Neural progenitor cell (in vitro differentiated cells): Measurements from ENCODE around the gene DBI. TPM values are rescaled to one million over a fixed set of nuclear protein-coding genes. Genes with fewer than 3 reads are reported as not detected.

Experiments used
- DNase-seq: peaks from one replicate; pipeline ENCODE4 v3.0.0-alpha.2; 2016; ENCODE audit warnings: low spot score
- H2AFZ ChIP-seq: fragments of 200-600 bp; sonication (generic); replicated peaks from 2 replicates; pipeline ENCODE4 v1.6.1; 2016; ENCODE audit warnings: antibody characterized with exemption
- H3F3A ChIP-seq: fragments of 200-600 bp; sonication (generic); 2 replicates; pipeline ENCODE4 v1.6.1; 2016; ENCODE audit warnings: antibody characterized with exemption, low read depth
- H3K27ac ChIP-seq: fragments of 200-600 bp; sonication (generic); 2 replicates; pipeline ENCODE4 v1.5.1; 2016; ENCODE audit warnings: mild to moderate bottlenecking
- H3K27me3 ChIP-seq: fragments of 200-600 bp; sonication (generic); 2 replicates; pipeline ENCODE4 v1.6.1; 2016; ENCODE audit warnings: mild to moderate bottlenecking, moderate library complexity
- H3K36me3 ChIP-seq: fragments of 200-600 bp; sonication (generic); 2 replicates; pipeline ENCODE4 v1.5.1; 2016
- H3K4me1 ChIP-seq: fragments of 200-600 bp; sonication (generic); 2 replicates; pipeline ENCODE4 v1.6.1; 2016; ENCODE audit warnings: mixed run types
- H3K4me2 ChIP-seq: fragments of 200-600 bp; sonication (generic); 2 replicates; pipeline ENCODE4 v1.6.1; 2016
- H3K4me3 ChIP-seq: fragments of 200-600 bp; sonication (generic); 2 replicates; pipeline ENCODE4 v1.5.1; 2016
- H3K79me2 ChIP-seq: fragments of 200-600 bp; sonication (generic); 2 replicates; pipeline ENCODE4 v1.6.1; 2016; ENCODE audit warnings: low read depth
- H3K9ac ChIP-seq: fragments of 200-600 bp; sonication (generic); 2 replicates; pipeline ENCODE4 v1.6.1; 2016
- H3K9me3 ChIP-seq: fragments of 200-600 bp; sonication (generic); 2 replicates; pipeline ENCODE4 v1.5.1; 2016; ENCODE audit warnings: low read depth
- H4K20me1 ChIP-seq: fragments of 200-600 bp; sonication (generic); 2 replicates; pipeline ENCODE4 v1.6.1; 2016; ENCODE audit warnings: low read depth
- H3K27ac Mint-ChIP-seq: 3 replicates; pipeline ENCODE4 v1.8.0; 2021; ENCODE audit warnings: mixed read lengths
- H3K27me3 Mint-ChIP-seq: 2 replicates; pipeline ENCODE4 v1.8.0; 2022; ENCODE audit warnings: low read depth, mild to moderate bottlenecking, inconsistent platforms, moderate library complexity, mixed read lengths; ENCODE audit not compliant: insufficient read depth
- H3K36me3 Mint-ChIP-seq: 3 replicates; pipeline ENCODE4 v1.8.0; 2021; ENCODE audit warnings: mixed read lengths
- H3K4me1 Mint-ChIP-seq: 3 replicates; pipeline ENCODE4 v1.8.0; 2021; ENCODE audit warnings: mixed read lengths
- H3K4me3 Mint-ChIP-seq: 3 replicates; pipeline ENCODE4 v1.8.0; 2021; ENCODE audit warnings: mild to moderate bottlenecking, moderate library complexity, mixed read lengths
- H3K9me3 Mint-ChIP-seq: 3 replicates; pipeline ENCODE4 v1.8.0; 2020; ENCODE audit warnings: mixed read lengths
- CTCF ChIP-seq: fragments of 200-600 bp; sonication (generic); IDR thresholded peaks from 2 replicates; pipeline ENCODE4 v1.5.1; 2017; ENCODE audit warnings: antibody characterized with exemption, mild to moderate bottlenecking
- EZH2 ChIP-seq: fragments of 200-600 bp; sonication (generic); IDR thresholded peaks from 2 replicates; pipeline ENCODE4 v1.6.1; 2017; ENCODE audit warnings: antibody characterized with exemption, mild to moderate bottlenecking, moderate library complexity
- EZH2phosphoT487 ChIP-seq: fragments of 200-600 bp; sonication (generic); IDR thresholded peaks from 2 replicates; pipeline ENCODE4 v1.6.1; 2017; ENCODE audit warnings: antibody characterized with exemption
- total RNA-seq: library from RNA; depleted of rRNA; stranded (reverse); fragments of >200 nt; gene quantifications from 2 replicates; pipeline ENCODE4 v1.2.3, GENCODE V29; 2015; ENCODE audit warnings: low replicate concordance

DBI gene
- total RNA-seq, 1 donor from 2014 or later, result 238 TPM

GRCh38 chr2:119354860-119355259 lies 11.9 kb upstream of the DBI start:
- Mint-ChIP-seq H3K9me3 (peaks cover 3% of the 10 kb centered on the region), H3K27ac (no peak overlapping the region), H3K27me3 (no peaks in the 10 kb centered on the region), H3K36me3 (no peaks in the 10 kb centered on the region), H3K4me3 (no peak overlapping the region), H3K4me1 (peaks cover 6% of the 10 kb centered on the region)
- H4K20me1 ChIP-seq, result no peaks in the 10 kb centered on the region
- no peaks in the 10 kb centered on the region for H3K9me3 ChIP-seq
- DNase-seq, result no peak
- TF ChIP-seq EZH2, result no peak
- no peak for TF ChIP-seq EZH2phosphoT487
- TF ChIP-seq CTCF, result no peak
- no peak overlapping the region for H3K9ac ChIP-seq
- H3K79me2 ChIP-seq, result no peaks in the 10 kb centered on the region
- no peaks in the 10 kb centered on the region for H3K27me3 ChIP-seq
- H3K27ac ChIP-seq, result no peak overlapping the region
- H3K4me2 ChIP-seq, result no peak overlapping the region
- peaks cover 8% of the 10 kb centered on the region for H3F3A ChIP-seq
- H2AFZ ChIP-seq, result no peak overlapping the region
- H3K36me3 ChIP-seq, result no peaks in the 10 kb centered on the region
- no peak overlapping the region for H3K4me3 ChIP-seq
- peaks cover 11% of the 10 kb centered on the region for H3K4me1 ChIP-seq

- Mint-ChIP-seq H3K4me3 (no peak overlapping the region), H3K36me3 (peaks cover 2% of the 10 kb centered on the region)
These were observed 7.0 kb upstream of the DBI start for GRCh38 chr2:119359774-119360173.

GRCh38 chr2:119360423-119360966 lies 6.3 kb upstream of the DBI start:
- Mint-ChIP-seq H3K27ac (no peak overlapping the region), H3K27me3 (no peaks in the 10 kb centered on the region), H3K9me3 (peaks cover 3% of the 10 kb centered on the region), H3K36me3 (peaks cover 2% of the 10 kb centered on the region), H3K4me3 (no peak overlapping the region), H3K4me1 (peaks cover 6% of the 10 kb centered on the region)
- H3K4me2 ChIP-seq, result no peak overlapping the region
- TF ChIP-seq CTCF, result no peak
- TF ChIP-seq EZH2phosphoT487, result no peak
- no peak for TF ChIP-seq EZH2
- H3K9ac ChIP-seq, result no peak overlapping the region
- H3K27ac ChIP-seq, result no peak overlapping the region
- H3K9me3 ChIP-seq, result no peaks in the 10 kb centered on the region
- H3K27me3 ChIP-seq, result no peaks in the 10 kb centered on the region
- DNase-seq, result no peak
- peaks cover 6% of the 10 kb centered on the region for H4K20me1 ChIP-seq
- no peak overlapping the region for H2AFZ ChIP-seq
- no peak overlapping the region for H3K4me3 ChIP-seq
- H3K36me3 ChIP-seq, result no peaks in the 10 kb centered on the region
- H3K4me1 ChIP-seq, result peaks cover 9% of the 10 kb centered on the region
- H3F3A ChIP-seq, result no peaks in the 10 kb centered on the region
- H3K79me2 ChIP-seq, result peaks cover 18% of the 10 kb centered on the region

More at GRCh38 chr2:119359774-119360173, 7.0 kb upstream of the DBI start:
- DNase-seq, result no peak
- no peaks in the 10 kb centered on the region for H3K27me3 Mint-ChIP-seq
- peaks cover 3% of the 10 kb centered on the region for H3K9me3 Mint-ChIP-seq
- Histone ChIP-seq H3K36me3 (no peaks in the 10 kb centered on the region), H3K4me3 (no peak overlapping the region), H3K4me1 (peaks cover 2% of the 10 kb centered on the region), H4K20me1 (peaks cover under 1% of the 10 kb centered on the region), H3K9ac (no peak overlapping the region), H3K27ac (no peak overlapping the region), H3K79me2 (peaks cover 10% of the 10 kb centered on the region), H2AFZ (no peak overlapping the region), H3K4me2 (no peak overlapping the region), H3K9me3 (no peaks in the 10 kb centered on the region), H3F3A (no peaks in the 10 kb centered on the region), H3K27me3 (no peaks in the 10 kb centered on the region)
- no peaks in the 10 kb centered on the region for H3K4me1 Mint-ChIP-seq
- no peak overlapping the region for H3K27ac Mint-ChIP-seq
- no peak for TF ChIP-seq EZH2
- no peak for TF ChIP-seq CTCF
- TF ChIP-seq EZH2phosphoT487, result no peak
